ENCODE data around the gene ARHGAP40. TPM values are rescaled to one million over a fixed set of nuclear protein-coding genes. Genes with fewer than 3 reads are reported as not detected.

ARHGAP40 gene
- total and polyA plus RNA-seq, 2 of the 13 experiments (the other 11 are each of a cell fraction or from before 2014, with no cell fraction given) = 0.75 to 2.1 TPM

DNA sequence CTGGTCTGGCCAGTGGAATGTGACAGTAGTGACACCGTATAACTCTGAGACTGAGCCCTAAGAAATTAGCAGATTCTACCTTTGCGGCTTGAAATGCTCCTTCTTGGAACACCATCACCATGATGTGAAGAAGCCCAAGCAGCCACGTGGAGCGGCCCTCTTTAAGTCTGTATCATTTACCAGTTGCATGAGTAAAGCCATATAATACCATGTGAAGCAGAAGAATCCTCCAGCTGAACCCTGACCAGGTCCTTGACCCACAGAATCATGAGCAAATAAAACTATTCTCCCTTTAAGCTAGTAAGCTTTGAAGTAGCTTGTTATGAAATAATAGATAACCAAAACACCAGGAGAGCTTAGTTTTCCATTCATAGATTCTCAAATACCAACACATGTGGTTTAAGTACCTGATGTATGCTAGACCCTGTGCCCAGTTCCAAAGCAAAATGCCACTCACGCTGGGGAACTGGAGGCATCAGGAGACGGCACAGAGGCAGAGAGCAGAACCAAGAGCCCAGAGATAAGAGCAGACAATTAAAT lies 65.9 kb downstream of the ARHGAP40 start (continued):
- TF ChIP-seq ZBTB34 (CRISPR knock-in tag; IDR thresholded peaks at IDR 0.05) (peak; percentile 97), TRIM24 (CRISPR knock-in tag; IDR thresholded peaks at IDR 0.05) (peak; percentile 50; the same call in 1 of the 2 replicates), HBP1 (CRISPR knock-in tag; IDR thresholded peaks at IDR 0.05; ENCODE audit: low read depth) (no peak), ZNF530 (CRISPR knock-in tag; IDR thresholded peaks at IDR 0.05; ENCODE audit: low read depth) (no peak), THAP11 (CRISPR knock-in tag; IDR thresholded peaks at IDR 0.05) (peak; percentile 61; the same call in 1 of the 2 replicates), ZBTB7B (CRISPR knock-in tag; IDR thresholded peaks at IDR 0.05) (0 out of 2 replicates have a peak, but pooled peaks have one; percentile 19), BORCS8-MEF2B (CRISPR knock-in tag; IDR thresholded peaks at IDR 0.05) (0 out of 2 replicates have a peak, but pooled peaks have one; percentile 41), NCOA5 (CRISPR knock-in tag; IDR thresholded peaks at IDR 0.05) (no peak), ZNF570 (CRISPR knock-in tag; IDR thresholded peaks at IDR 0.05; ENCODE audit: borderline replicate concordance) (no peak), HMG20B (CRISPR knock-in tag; conservative IDR thresholded peaks at IDR 0.05) (peak; percentile 91), ZSCAN9 (CRISPR knock-in tag; IDR thresholded peaks at IDR 0.05; ENCODE audit: borderline replicate concordance) (peak; percentile 59; the same call in 1 of the 2 replicates), ZNF335 (CRISPR knock-in tag; IDR thresholded peaks at IDR 0.05) (no peak), ZNF451 (CRISPR knock-in tag; IDR thresholded peaks at IDR 0.05) (no peak), CHCHD3 (CRISPR knock-in tag; IDR thresholded peaks at IDR 0.05) (no peak), CEBPB (IDR thresholded peaks at IDR 0.05; ENCODE audit: borderline replicate concordance, low read depth, low read length) (no peak), SALL1 (CRISPR knock-in tag; IDR thresholded peaks at IDR 0.05) (peak; percentile 90), ZEB1 (IDR thresholded peaks at IDR 0.05; ENCODE audit: insufficient replicate concordance, low read depth) (peak; percentile 73), SRF (IDR thresholded peaks at IDR 0.05; ENCODE audit: low read depth, low read length) (no peak), ZNF713 (CRISPR knock-in tag; IDR thresholded peaks at IDR 0.05) (no peak), SP140L (CRISPR knock-in tag; IDR thresholded peaks at IDR 0.05; ENCODE audit: borderline replicate concordance) (no peak), ZBTB7A (CRISPR knock-in tag; IDR thresholded peaks at IDR 0.05) (no peak), CBX1 (IDR thresholded peaks at IDR 0.05; ENCODE audit: low read depth) (no peak), ZFP36 (IDR thresholded peaks at IDR 0.05; ENCODE audit: borderline replicate concordance, low read depth, low read length, partially characterized antibody) (no peak), ZNF660 (CRISPR knock-in tag; IDR thresholded peaks at IDR 0.05; ENCODE audit: borderline replicate concordance, low read depth) (no peak), ZFP1 (CRISPR knock-in tag; IDR thresholded peaks at IDR 0.05) (peak; percentile 70; the same call in 1 of the 2 replicates), CBX5 (CRISPR knock-in tag; IDR thresholded peaks at IDR 0.05; ENCODE audit: borderline replicate concordance) (no peak), FOXA1 (IDR thresholded peaks at IDR 0.05) (no peak), FOXA1 (CRISPR knock-in tag; IDR thresholded peaks at IDR 0.05) (peak; percentile 68; the same call in 1 of the 2 replicates), ZNF564 (CRISPR knock-in tag; IDR thresholded peaks at IDR 0.05) (no peak)
- TF ChIP-seq, protein P1, sequence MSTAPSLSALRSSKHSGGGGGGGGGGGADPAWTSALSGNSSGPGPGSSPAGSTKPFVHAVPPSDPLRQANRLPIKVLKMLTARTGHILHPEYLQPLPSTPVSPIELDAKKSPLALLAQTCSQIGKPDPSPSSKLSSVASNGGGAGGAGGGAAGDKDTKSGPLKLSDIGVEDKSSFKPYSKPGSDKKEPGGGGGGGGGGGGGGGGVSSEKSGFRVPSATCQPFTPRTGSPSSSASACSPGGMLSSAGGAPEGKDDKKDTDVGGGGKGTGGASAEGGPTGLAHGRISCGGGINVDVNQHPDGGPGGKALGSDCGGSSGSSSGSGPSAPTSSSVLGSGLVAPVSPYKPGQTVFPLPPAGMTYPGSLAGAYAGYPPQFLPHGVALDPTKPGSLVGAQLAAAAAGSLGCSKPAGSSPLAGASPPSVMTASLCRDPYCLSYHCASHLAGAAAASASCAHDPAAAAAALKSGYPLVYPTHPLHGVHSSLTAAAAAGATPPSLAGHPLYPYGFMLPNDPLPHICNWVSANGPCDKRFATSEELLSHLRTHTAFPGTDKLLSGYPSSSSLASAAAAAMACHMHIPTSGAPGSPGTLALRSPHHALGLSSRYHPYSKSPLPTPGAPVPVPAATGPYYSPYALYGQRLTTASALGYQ (CRISPR knock-in tag; IDR thresholded peaks at IDR 0.05) = peak; percentile 96
